ENCODE results near the gene CENPX. TPM values are rescaled to one million over a fixed set of nuclear protein-coding genes. Genes with fewer than 3 reads are reported as not detected.

Gene CENPX
- total RNA-seq, 4 donors from 2014 or later = 52.1 to 144 (median 106) TPM

- Histone ChIP-seq H3K27me3 (no peaks in the 10 kb centered on the region), H3K27ac (no peak overlapping the region), H3K9me3 (no peaks in the 10 kb centered on the region), H3K4me3 (no peak overlapping the region), H3K4me1 (peaks cover 11 to 42% (median 12%) of the 10 kb centered on the region in 3 donors), H3K36me3 (peaks cover 0 to 41% (median 0%) of the 10 kb centered on the region in 3 donors)
- no peak for DNase-seq
- WGBS, 2 donors = 95 to 98% methylated on average over 5 to 15 of the region's 30 CpGs
- TF ChIP-seq CTCF (IDR thresholded peaks at IDR 0.05) = no peak
- intact Hi-C loops (cut with DNase I) = no loop called here
Observed at GRCh38 chr17:81996757-81997441, 25.8 kb downstream of the CENPX start.

GRCh38 chr17:81996232-81996756 lies 26.4 kb downstream of the CENPX start:
- Histone ChIP-seq H3K36me3 (peaks cover 0 to 41% (median 0%) of the 10 kb centered on the region in 3 donors), H3K9me3 (no peaks in the 10 kb centered on the region), H3K27me3 (no peaks in the 10 kb centered on the region), H3K4me1 (peaks cover 16 to 48% (median 17%) of the 10 kb centered on the region in 3 donors), H3K4me3 (no peak overlapping the region), H3K27ac (no peak overlapping the region)
- 60 to 85% methylated on average over 1 to 5 of the region's 28 CpGs for WGBS, 2 donors
- intact Hi-C loops (cut with DNase I) = no loop called here
- TF ChIP-seq POLR2A (IDR thresholded peaks at IDR 0.05) = no peak
- no peak for TF ChIP-seq CTCF (IDR thresholded peaks at IDR 0.05)
- no peak for DNase-seq

GRCh38 chr17:81995463-81996231 lies 27.0 kb downstream of the CENPX start:
- intact Hi-C loops (cut with DNase I) = no loop called here

GRCh38 chr17:81994593-81995462 lies 27.9 kb downstream of the CENPX start:
- H3K9me3 ChIP-seq = no peaks in the 10 kb centered on the region
- no peak overlapping the region for H3K4me3 ChIP-seq
- peaks cover 19 to 44% (median 22%) of the 10 kb centered on the region in 3 donors for H3K4me1 ChIP-seq
- no peaks in the 10 kb centered on the region for H3K27me3 ChIP-seq
- 82 to 83% methylated on average over 12 to 25 of the region's 39 CpGs for WGBS, 2 donors
- DNase-seq = no peak
- H3K36me3 ChIP-seq = peaks cover 0 to 41% (median 0%) of the 10 kb centered on the region in 3 donors
- H3K27ac ChIP-seq = no peak overlapping the region
- TF ChIP-seq POLR2A (IDR thresholded peaks at IDR 0.05) = no peak
- TF ChIP-seq CTCF (IDR thresholded peaks at IDR 0.05) = no peak
- intact Hi-C loops (cut with DNase I) = no loop called here

More at GRCh38 chr17:81995463-81996231, 27.0 kb downstream of the CENPX start:
- Histone ChIP-seq H3K4me3 (no peak overlapping the region), H3K36me3 (peaks cover 0 to 41% (median 0%) of the 10 kb centered on the region in 3 donors), H3K4me1 (peaks cover 19 to 48% (median 22%) of the 10 kb centered on the region in 3 donors), H3K27ac (no peak overlapping the region), H3K27me3 (no peaks in the 10 kb centered on the region), H3K9me3 (no peaks in the 10 kb centered on the region)
- no peak for TF ChIP-seq CTCF (IDR thresholded peaks at IDR 0.05)
- no peak for TF ChIP-seq POLR2A (IDR thresholded peaks at IDR 0.05)
- WGBS, 2 donors = 96 to 98% methylated on average over 4 to 15 of the region's 29 CpGs
- DNase-seq = no peak

All from esophagus squamous epithelium (tissue), 5 donors.